GM23248 (cell line): ENCODE data around the gene KATNB1.

Experiments
- EZH2 ChIP-seq: fragments of 200-600 bp; sonication (generic); IDR thresholded peaks from 2 replicates; pipeline ENCODE4 v1.6.1; 2018; ENCODE audit warnings: antibody characterized with exemption, mild to moderate bottlenecking; ENCODE audit not compliant: insufficient read depth, poor library complexity, severe bottlenecking
- EZH2phosphoT487 ChIP-seq: fragments of 200-600 bp; sonication (generic); IDR thresholded peaks from 2 replicates; pipeline ENCODE4 v1.6.1; 2018; ENCODE audit warnings: antibody characterized with exemption, moderate library complexity, mild to moderate bottlenecking, low read depth; ENCODE audit not compliant: insufficient read depth

DNA sequence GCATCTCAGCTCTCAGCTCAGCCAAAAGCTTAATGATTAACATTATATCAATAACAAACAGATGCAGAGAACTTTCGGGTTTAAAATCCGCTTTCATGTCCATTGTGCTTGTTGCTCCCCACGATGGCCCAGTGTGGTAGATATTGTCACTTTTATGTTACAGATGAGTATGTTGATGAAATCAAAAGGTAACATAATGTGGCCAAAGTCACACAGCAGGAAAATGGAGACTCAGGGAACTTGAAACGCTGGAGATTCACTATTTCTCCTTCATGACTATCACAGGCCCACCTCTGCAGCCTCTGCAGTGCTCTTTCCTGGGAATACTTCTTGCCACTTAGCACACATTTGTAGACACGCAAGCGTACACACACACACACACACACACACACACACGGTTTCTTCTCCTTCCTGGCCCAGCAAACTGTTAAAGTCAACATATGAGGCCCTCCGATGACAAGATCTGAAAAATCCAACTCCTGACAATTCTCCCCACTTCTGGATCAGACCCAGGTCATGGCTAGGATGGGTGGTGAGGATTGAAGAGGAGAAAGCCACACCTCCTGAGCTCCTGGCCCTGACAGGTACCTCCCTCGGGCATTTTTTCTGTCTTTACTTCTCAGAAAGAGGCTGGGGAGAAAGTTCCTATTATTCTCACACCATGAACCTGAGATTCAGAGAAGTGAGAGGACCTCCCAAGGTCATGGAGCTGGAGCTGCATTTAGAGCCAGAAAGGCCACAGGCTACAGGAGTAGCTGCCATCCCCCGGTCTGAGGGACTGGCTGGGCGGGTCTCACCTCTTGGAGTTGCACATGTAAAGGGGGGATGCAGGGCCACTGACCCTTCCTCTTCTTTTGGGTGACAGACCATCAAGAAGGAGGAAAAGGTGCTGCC lies 31.3 kb upstream of the KATNB1 start:
- TF ChIP-seq EZH2 (no peak), EZH2phosphoT487 (no peak)
